ENCODE data around the gene HOXA7.

The HOXA7 gene

GRCh38 chr7:27114881-27115220 lies 41.6 kb downstream of the HOXA7 start:
- DNase-seq (ENCODE audit: low spot score), result no peak
- Histone ChIP-seq H3K27ac (no peak overlapping the region), H3K4me3 (peak overlapping the region; percentile 46)

GRCh38 chr7:27113991-27114769 lies 42.3 kb downstream of the HOXA7 start:
- H3K27ac ChIP-seq, result peak overlapping the region; percentile 3 to 79
- no peak for TF ChIP-seq CTCF (IDR thresholded peaks at IDR 0.05)

More at GRCh38 chr7:27114881-27115220, 41.6 kb downstream of the HOXA7 start:
- no peak for TF ChIP-seq CTCF (IDR thresholded peaks at IDR 0.05)

GRCh38 chr7:27112955-27113949 lies 43.2 kb downstream of the HOXA7 start:
- peak; percentile 52 for DNase-seq (ENCODE audit: low spot score)
- H3K4me3 ChIP-seq, result peak overlapping the region; percentile 65
- no peak for TF ChIP-seq CTCF (IDR thresholded peaks at IDR 0.05)
- peak overlapping the region; percentile 3 to 79 for H3K27ac ChIP-seq

More at GRCh38 chr7:27113991-27114769, 42.3 kb downstream of the HOXA7 start:
- peak overlapping the region; percentile 65 for H3K4me3 ChIP-seq
- DNase-seq (ENCODE audit: low spot score), result peak; percentile 54

- no peak for DNase-seq (ENCODE audit: low spot score)
- peak overlapping the region in 1 of 2 donors; percentile 79 for H3K27ac ChIP-seq
- TF ChIP-seq CTCF (IDR thresholded peaks at IDR 0.05), result no peak
Measured at GRCh38 chr7:27112361-27112760, 44.1 kb downstream of the HOXA7 start.

GRCh38 chr7:27111751-27112277 lies 44.7 kb downstream of the HOXA7 start:
- no peak for DNase-seq (ENCODE audit: low spot score)
- Histone ChIP-seq H3K4me3 (no peak overlapping the region), H3K27ac (peak overlapping the region in 1 of 2 donors; percentile 34)
- TF ChIP-seq CTCF (IDR thresholded peaks at IDR 0.05), result no peak

More at GRCh38 chr7:27112361-27112760, 44.1 kb downstream of the HOXA7 start:
- peak overlapping the region; percentile 65 for H3K4me3 ChIP-seq

GRCh38 chr7:27111042-27111750 lies 45.3 kb downstream of the HOXA7 start:
- H3K27ac ChIP-seq, result peak overlapping the region in 1 of 2 donors; percentile 34
- no peak for TF ChIP-seq CTCF (IDR thresholded peaks at IDR 0.05)
- no peak for DNase-seq (ENCODE audit: low spot score)
- no peak overlapping the region for H3K4me3 ChIP-seq

All from coronary artery (tissue), 2 donors.